ENCODE results near the gene CAP1. TPM values are rescaled to one million over a fixed set of nuclear protein-coding genes. Genes with fewer than 3 reads are reported as not detected.
"Not testable (repeated sequence)": the region's sequence is repeated elsewhere in the genome, so short reads cannot be mapped to it uniquely, and the experiment has no call there.

Gene CAP1
- total and polyA plus RNA-seq, 3 experiments from 2014 or later = 519 to 788 (median 536) TPM

- ChIA-PET POLR2A (no interaction called here), CTCF (interaction anchor here (1.1 to 2.6 kb wide), 2 partner anchors 10 to 262 kb away, joined by 4 to 12 read pairs; no protein-coding TSS in a partner anchor)
- DNase-seq = no peak
- H3K27ac Mint-ChIP-seq = peak overlapping the region in 6 of 8 donors; percentile 23 to 96 (median 44)
- Histone ChIP-seq H3K4me3 (ENCODE audit: low read length) (no peak overlapping the region), H3K27me3 (ENCODE audit: insufficient read depth, low read length, poor library complexity, severe bottlenecking) (no peaks in the 10 kb centered on the region), H3K9me3 (ENCODE audit: low read length) (no peaks in the 10 kb centered on the region), H3K27ac (ENCODE audit: low read depth, low read length) (peak overlapping the region; percentile 17), H3K4me1 (ENCODE audit: insufficient read depth, low read length) (no peaks in the 10 kb centered on the region), H3K36me3 (ENCODE audit: insufficient read depth, low read length) (peaks cover 35% of the 10 kb centered on the region)
- peaks cover 0 to 73% (median 21%) of the 10 kb centered on the region in 3 donors for H3K36me3 Mint-ChIP-seq
- H3K9me3 Mint-ChIP-seq = no peaks in the 10 kb centered on the region
- no peaks in the 10 kb centered on the region for H3K27me3 Mint-ChIP-seq
- H3K4me1 Mint-ChIP-seq = peaks cover 10 to 19% (median 13%) of the 10 kb centered on the region in 3 donors
- H3K4me3 Mint-ChIP-seq = no peak overlapping the region
These were observed 36.4 kb downstream of the CAP1 start for GRCh38 chr1:40076895-40077312.

GRCh38 chr1:40078512-40079333, 38.2 kb downstream of the CAP1 start:
- Mint-ChIP-seq H3K4me3 (no peak overlapping the region), H3K27ac (peak overlapping the region in 6 of 8 donors; percentile 12 to 84 (median 80)), H3K27me3 (no peaks in the 10 kb centered on the region), H3K9me3 (no peaks in the 10 kb centered on the region), H3K36me3 (peaks cover 0 to 70% (median 13%) of the 10 kb centered on the region in 3 donors), H3K4me1 (peaks cover 6 to 9% (median 7%) of the 10 kb centered on the region in 3 donors)
- no peaks in the 10 kb centered on the region for H3K27me3 ChIP-seq (ENCODE audit: insufficient read depth, low read length, poor library complexity, severe bottlenecking)
- no peaks in the 10 kb centered on the region for H3K4me1 ChIP-seq (ENCODE audit: insufficient read depth, low read length)
- H3K27ac ChIP-seq (ENCODE audit: low read depth, low read length) = no peak overlapping the region
- ChIA-PET CTCF (interaction anchor here (0.9 to 2.6 kb wide), 13 partner anchors 9 to 371 kb away, joined by 3 to 13 read pairs (median 4); partner anchors contain the start of gene ZFP69B), POLR2A (no interaction called here)
- H3K36me3 ChIP-seq (ENCODE audit: insufficient read depth, low read length) = peaks cover 17% of the 10 kb centered on the region
- no peak overlapping the region for H3K4me3 ChIP-seq (ENCODE audit: low read length)
- no peaks in the 10 kb centered on the region for H3K9me3 ChIP-seq (ENCODE audit: low read length)
- DNase-seq = peak in 4 of 5 donors; percentile 10 to 49 (median 33)

GRCh38 chr1:40079774-40080400, 39.4 kb downstream of the CAP1 start:
- no peak overlapping the region for H3K4me3 Mint-ChIP-seq
- ChIA-PET POLR2A (no interaction called here), CTCF (interaction anchor here (1.8 to 2.3 kb wide), 2 partner anchors 11 to 48 kb away, joined by 4 to 13 read pairs; no protein-coding TSS in a partner anchor)

GRCh38 chr1:40081871-40082270, 41.3 kb downstream of the CAP1 start:
- H3K27me3 Mint-ChIP-seq = no peaks in the 10 kb centered on the region
- H3K4me3 Mint-ChIP-seq = no peak overlapping the region
- ChIA-PET POLR2A (no interaction called here), CTCF (interaction anchor here (2.2 to 3.4 kb wide), 2 partner anchors 16 to 257 kb away, joined by 5 to 18 read pairs; partner anchors contain the start of gene PPT1)
- H3K9me3 Mint-ChIP-seq = no peaks in the 10 kb centered on the region
- H3K27me3 ChIP-seq (ENCODE audit: insufficient read depth, low read length, poor library complexity, severe bottlenecking) = no peaks in the 10 kb centered on the region
- DNase-seq = no peak
- no peak overlapping the region for H3K4me3 ChIP-seq (ENCODE audit: low read length)
- peaks cover 0 to 79% (median 16%) of the 10 kb centered on the region in 3 donors for H3K36me3 Mint-ChIP-seq
- H3K27ac Mint-ChIP-seq = no peak overlapping the region
- no peaks in the 10 kb centered on the region for H3K9me3 ChIP-seq (ENCODE audit: low read length)
- H3K4me1 ChIP-seq (ENCODE audit: insufficient read depth, low read length) = no peaks in the 10 kb centered on the region
- H3K27ac ChIP-seq (ENCODE audit: low read depth, low read length) = no peak overlapping the region
- H3K4me1 Mint-ChIP-seq = peaks cover 5 to 16% (median 15%) of the 10 kb centered on the region in 3 donors
- H3K36me3 ChIP-seq (ENCODE audit: insufficient read depth, low read length) = peaks cover 9% of the 10 kb centered on the region

More at GRCh38 chr1:40079774-40080400, 39.4 kb downstream of the CAP1 start:
- DNase-seq = no peak
- no peak overlapping the region for H3K27ac ChIP-seq (ENCODE audit: low read depth, low read length)
- H3K4me3 ChIP-seq (ENCODE audit: low read length) = no peak overlapping the region
- no peaks in the 10 kb centered on the region for H3K4me1 ChIP-seq (ENCODE audit: insufficient read depth, low read length)
- peaks cover 13% of the 10 kb centered on the region for H3K36me3 ChIP-seq (ENCODE audit: insufficient read depth, low read length)
- Mint-ChIP-seq H3K27me3 (no peaks in the 10 kb centered on the region), H3K27ac (peak overlapping the region in 5 of 8 donors; percentile 10 to 84 (median 46)), H3K9me3 (no peaks in the 10 kb centered on the region), H3K36me3 (peaks cover 0 to 68% (median 12%) of the 10 kb centered on the region in 3 donors), H3K4me1 (peaks cover 3 to 10% (median 9%) of the 10 kb centered on the region in 3 donors)
- H3K9me3 ChIP-seq (ENCODE audit: low read length) = no peaks in the 10 kb centered on the region
- H3K27me3 ChIP-seq (ENCODE audit: insufficient read depth, low read length, poor library complexity, severe bottlenecking) = no peaks in the 10 kb centered on the region

- H3K36me3 ChIP-seq (ENCODE audit: insufficient read depth, low read length) = peaks cover 19% of the 10 kb centered on the region
- POLR2A ChIA-PET = not testable (repeated sequence)
- peak overlapping the region in 2 of 8 donors; percentile 64 to 78 for H3K27ac Mint-ChIP-seq
These were observed 44.2 kb downstream of the CAP1 start for GRCh38 chr1:40084750-40085149.

GRCh38 chr1:40090652-40091355, 50.3 kb downstream of the CAP1 start:
- ChIA-PET POLR2A (no interaction called here), CTCF (interaction anchor here (1.5 to 2.5 kb wide), 3 partner anchors 12 to 248 kb away, joined by 3 to 7 read pairs (median 4); no protein-coding TSS in a partner anchor)
- no peaks in the 10 kb centered on the region for H3K9me3 Mint-ChIP-seq

More at GRCh38 chr1:40084750-40085149, 44.2 kb downstream of the CAP1 start:
- Mint-ChIP-seq H3K36me3 (peaks cover 0 to 80% (median 23%) of the 10 kb centered on the region in 3 donors), H3K4me1 (peaks cover 1 to 10% (median 10%) of the 10 kb centered on the region in 3 donors), H3K4me3 (peak overlapping the region in 1 of 7 donors; percentile 23)
- H3K9me3 Mint-ChIP-seq; H3K27me3 Mint-ChIP-seq; H3K27ac ChIP-seq (ENCODE audit: low read depth, low read length); H3K27me3 ChIP-seq (ENCODE audit: insufficient read depth, low read length, poor library complexity, severe bottlenecking); H3K9me3 ChIP-seq (ENCODE audit: low read length); H3K4me1 ChIP-seq (ENCODE audit: insufficient read depth, low read length); H3K4me3 ChIP-seq (ENCODE audit: low read length): not testable (repeated sequence)
- DNase-seq = peak in 3 of 5 donors; percentile 27 to 50 (median 29)
- CTCF ChIA-PET = interaction anchor here (0.7 to 3.4 kb wide), 5 partner anchors 15 to 254 kb away, joined by 3 to 18 read pairs (median 3); no protein-coding TSS in a partner anchor

GRCh38 chr1:40092241-40092640, 51.7 kb downstream of the CAP1 start:
- H3K4me3 Mint-ChIP-seq = no peak overlapping the region

More at GRCh38 chr1:40090652-40091355, 50.3 kb downstream of the CAP1 start:
- H3K27ac ChIP-seq (ENCODE audit: low read depth, low read length) = no peak overlapping the region
- no peaks in the 10 kb centered on the region for H3K9me3 ChIP-seq (ENCODE audit: low read length)
- peaks cover 35% of the 10 kb centered on the region for H3K36me3 ChIP-seq (ENCODE audit: insufficient read depth, low read length)
- peaks cover 6 to 72% (median 31%) of the 10 kb centered on the region in 3 donors for H3K36me3 Mint-ChIP-seq
- no peak overlapping the region for H3K4me3 ChIP-seq (ENCODE audit: low read length)
- no peak for DNase-seq
- H3K27me3 ChIP-seq (ENCODE audit: insufficient read depth, low read length, poor library complexity, severe bottlenecking) = no peaks in the 10 kb centered on the region
- no peak overlapping the region for H3K27ac Mint-ChIP-seq
- H3K4me1 ChIP-seq (ENCODE audit: insufficient read depth, low read length) = peaks cover 2% of the 10 kb centered on the region
- no peaks in the 10 kb centered on the region for H3K27me3 Mint-ChIP-seq
- peaks cover 10 to 26% (median 19%) of the 10 kb centered on the region in 3 donors for H3K4me1 Mint-ChIP-seq
- H3K4me3 Mint-ChIP-seq = no peak overlapping the region

More at GRCh38 chr1:40092241-40092640, 51.7 kb downstream of the CAP1 start:
- Mint-ChIP-seq H3K27ac (peak overlapping the region in 1 of 8 donors; percentile 46), H3K9me3 (no peaks in the 10 kb centered on the region), H3K36me3 (peaks cover 6 to 65% (median 25%) of the 10 kb centered on the region in 3 donors), H3K4me1 (peaks cover 22 to 40% (median 33%) of the 10 kb centered on the region in 3 donors), H3K27me3 (peaks cover 0 to 3% of the 10 kb centered on the region in 2 donors)
- DNase-seq = no peak
- Histone ChIP-seq H3K4me3 (ENCODE audit: low read length) (no peak overlapping the region), H3K4me1 (ENCODE audit: insufficient read depth, low read length) (peaks cover 12% of the 10 kb centered on the region), H3K27me3 (ENCODE audit: insufficient read depth, low read length, poor library complexity, severe bottlenecking) (no peaks in the 10 kb centered on the region), H3K36me3 (ENCODE audit: insufficient read depth, low read length) (peaks cover 35% of the 10 kb centered on the region), H3K9me3 (ENCODE audit: low read length) (no peaks in the 10 kb centered on the region), H3K27ac (ENCODE audit: low read depth, low read length) (no peak overlapping the region)
- ChIA-PET POLR2A (no interaction called here), CTCF (interaction anchor here (1.8 kb wide), 1 partner anchor 52 kb away, joined by 6 read pairs; no protein-coding TSS in a partner anchor)
